A673 (cell line): ENCODE measurements around the gene CKS2. TPM values are rescaled to one million over a fixed set of nuclear protein-coding genes. Genes with fewer than 3 reads are reported as not detected.

ENCODE experiments used
- BruUV-seq: library from RNA; stranded (reverse); fragments of 400-500 nt; replicated peaks from 2 replicates; lab custom pipeline; 2021; lab: Mats Ljungman, UMichigan
- CTCF ChIA-PET: fragments of 300-600 bp; sonication (Branson Sonifier 250); formaldehyde crosslinking; loops from one replicate; lab custom pipeline; 2022; ENCODE audit warnings: antibody characterized with exemption; lab: Charles Lee
- POLR2A ChIA-PET: fragments of 300-600 bp; sonication (Branson Sonifier 250); formaldehyde crosslinking; loops from one replicate; lab custom pipeline; 2022; ENCODE audit warnings: antibody characterized with exemption; ENCODE audit not compliant: low non-redundant PET; lab: Charles Lee
- DNase-seq: peaks from one replicate; pipeline ENCODE4 v3.0.0-alpha.2; 2015; ENCODE audit warnings: low spot score
- H3K27ac ChIP-seq: fragments of 200-600 bp; sonication (generic); 2 replicates; pipeline ENCODE4 v1.5.1; 2016; ENCODE audit warnings: mixed run types, low read depth, mild to moderate bottlenecking, mixed read lengths, antibody characterized with exemption, low read length; ENCODE audit not compliant: poor library complexity, severe bottlenecking
- H3K27me3 ChIP-seq: fragments of 200-600 bp; sonication (generic); replicated peaks from 2 replicates; pipeline ENCODE4 v1.6.1; 2017; ENCODE audit warnings: mixed run types, low read depth, mild to moderate bottlenecking, mixed read lengths, antibody characterized with exemption, low read length; ENCODE audit not compliant: insufficient read depth, poor library complexity
- H3K36me3 ChIP-seq: fragments of 200-600 bp; sonication (generic); 2 replicates; pipeline ENCODE4 v1.6.1; 2016; ENCODE audit warnings: mixed run types, mild to moderate bottlenecking, mixed read lengths, antibody characterized with exemption, low read length; ENCODE audit not compliant: insufficient read depth, poor library complexity, severe bottlenecking
- H3K4me1 ChIP-seq: fragments of 200-600 bp; sonication (generic); 2 replicates; pipeline ENCODE4 v1.6.1; 2017; ENCODE audit warnings: mixed run types, mild to moderate bottlenecking, mixed read lengths, antibody characterized with exemption, low read length; ENCODE audit not compliant: insufficient read depth, poor library complexity, severe bottlenecking
- H3K4me3 ChIP-seq: fragments of 200-600 bp; sonication (generic); 2 replicates; pipeline ENCODE4 v1.5.1; 2016; ENCODE audit warnings: low read depth, mixed run types, mild to moderate bottlenecking, mixed read lengths, low read length; ENCODE audit not compliant: poor library complexity, severe bottlenecking
- H3K9me3 ChIP-seq: fragments of 200-600 bp; sonication (generic); 2 replicates; pipeline ENCODE4 v1.6.1; 2016; ENCODE audit warnings: mixed run types, low read depth, mild to moderate bottlenecking, mixed read lengths, antibody characterized with exemption, low read length; ENCODE audit not compliant: poor library complexity, severe bottlenecking
- EZH2 ChIP-seq: fragments of 200-600 bp; sonication (generic); IDR thresholded peaks from 2 replicates; pipeline ENCODE4 v1.6.1; 2017; ENCODE audit warnings: borderline replicate concordance, low read depth, mild to moderate bottlenecking, mixed read lengths, antibody characterized with exemption, low read length; ENCODE audit not compliant: poor library complexity, severe bottlenecking
- intact Hi-C: fragments of 100-400 bp; cut with micrococcal nuclease; formaldehyde crosslinking; loops from one replicate; pipeline ENCODE4 v1.10.0; 2022; ENCODE audit not compliant: unreplicated experiment
- microRNA-seq: library from miRNA; unstranded; fragments of <30 nt; microRNA quantifications from one replicate; pipeline ENCODE4 v1.2.0, GENCODE V29; 2021
- total RNA-seq: library from RNA; stranded (reverse); gene quantifications from 2 replicates; pipeline ENCODE4 v1.2.3, GENCODE V29; 2021
- TF ChIP-seq, protein P1 (sequence below): fragments of 300-800, 200-600 bp; sonication (generic); conservative IDR thresholded peaks from 2 replicates; pipeline ENCODE4 v1.5.1; 2017; ENCODE audit warnings: low read depth, mild to moderate bottlenecking, antibody characterized with exemption, low read length, moderate library complexity, mixed read lengths

The CKS2 gene
- total RNA-seq, 1 experiment from 2014 or later, result 344 TPM

DNA sequence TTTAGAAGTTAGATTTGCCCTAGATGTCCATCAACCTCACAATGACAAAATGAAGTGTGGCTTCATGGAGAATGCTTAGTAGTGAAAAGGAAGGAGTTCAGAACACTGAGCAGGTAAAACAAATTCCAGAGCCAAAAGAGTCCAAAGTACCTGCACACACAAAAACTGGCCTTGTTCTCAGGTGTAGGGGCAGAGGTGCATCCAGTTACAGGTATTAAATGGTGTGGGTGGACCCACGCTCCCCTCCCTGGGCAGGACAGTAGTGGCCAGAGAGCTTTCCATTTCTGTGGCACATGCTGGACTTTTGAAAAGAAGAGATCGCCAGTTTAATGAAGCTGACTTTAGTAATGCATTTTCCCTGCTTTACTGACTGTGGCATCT is 54.5 kb downstream of the CKS2 start:
- TF ChIP-seq, protein P1, sequence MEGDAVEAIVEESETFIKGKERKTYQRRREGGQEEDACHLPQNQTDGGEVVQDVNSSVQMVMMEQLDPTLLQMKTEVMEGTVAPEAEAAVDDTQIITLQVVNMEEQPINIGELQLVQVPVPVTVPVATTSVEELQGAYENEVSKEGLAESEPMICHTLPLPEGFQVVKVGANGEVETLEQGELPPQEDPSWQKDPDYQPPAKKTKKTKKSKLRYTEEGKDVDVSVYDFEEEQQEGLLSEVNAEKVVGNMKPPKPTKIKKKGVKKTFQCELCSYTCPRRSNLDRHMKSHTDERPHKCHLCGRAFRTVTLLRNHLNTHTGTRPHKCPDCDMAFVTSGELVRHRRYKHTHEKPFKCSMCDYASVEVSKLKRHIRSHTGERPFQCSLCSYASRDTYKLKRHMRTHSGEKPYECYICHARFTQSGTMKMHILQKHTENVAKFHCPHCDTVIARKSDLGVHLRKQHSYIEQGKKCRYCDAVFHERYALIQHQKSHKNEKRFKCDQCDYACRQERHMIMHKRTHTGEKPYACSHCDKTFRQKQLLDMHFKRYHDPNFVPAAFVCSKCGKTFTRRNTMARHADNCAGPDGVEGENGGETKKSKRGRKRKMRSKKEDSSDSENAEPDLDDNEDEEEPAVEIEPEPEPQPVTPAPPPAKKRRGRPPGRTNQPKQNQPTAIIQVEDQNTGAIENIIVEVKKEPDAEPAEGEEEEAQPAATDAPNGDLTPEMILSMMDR, result no peak
- no peak for TF ChIP-seq EZH2
- intact Hi-C loops, result no loop called here
- no peak for DNase-seq
- CTCF ChIA-PET, result no interaction called here
- no peaks in the 10 kb centered on the region for H3K27me3 ChIP-seq
- H3K9me3 ChIP-seq, result no peaks in the 10 kb centered on the region
- POLR2A ChIA-PET, result no interaction called here
- H3K27ac ChIP-seq, result no peak overlapping the region
- BruUV-seq, result no TSS peak
- peaks cover 17% of the 10 kb centered on the region for H3K36me3 ChIP-seq
- no peak overlapping the region for H3K4me3 ChIP-seq
- no peaks in the 10 kb centered on the region for H3K4me1 ChIP-seq

Small RNA genes lying within 50 kb of the gene (microRNA-seq; reads per million reads assigned to microRNA genes)
- 2.2 reads per million for gene MIR3153

Other genes starting within 250 kb of the CKS2 start
- gene SHC3, start 132.4 kb upstream of the CKS2 start, total RNA-seq, result 5.5 and 6.6 TPM in 2 replicates
- gene SECISBP2, start 7.3 kb downstream of the CKS2 start, total RNA-seq, result 44.4 and 54.1 TPM in 2 replicates
- 14.2 and 16.7 TPM in 2 replicates for gene SEMA4D, start 186.9 kb downstream of the CKS2 start, total RNA-seq